Hindlimb muscle (tissue), 1 donor: ENCODE data around the gene ZNF768. TPM values are rescaled to one million over a fixed set of nuclear protein-coding genes. Genes with fewer than 3 reads are reported as not detected.
"Not testable (repeated sequence)": the region's sequence is repeated elsewhere in the genome, so short reads cannot be mapped to it uniquely, and the experiment has no call there.

Experiments
- DNase-seq: peaks from one replicate; pipeline ENCODE4 v3.0.0-alpha.2; 2013
- polyA plus RNA-seq: library from polyadenylated mRNA; unstranded; fragments of 120-200 nt; gene quantifications from one replicate; pipeline ENCODE4 v1.2.1, GENCODE V29; 2013; ENCODE audit not compliant: insufficient read length

The ZNF768 gene
- polyA plus RNA-seq, 1 donor: 31.0 TPM

GRCh38 chr16:30532285-30533145, 6.1 kb upstream of the ZNF768 start:
- no peak for DNase-seq

DNA sequence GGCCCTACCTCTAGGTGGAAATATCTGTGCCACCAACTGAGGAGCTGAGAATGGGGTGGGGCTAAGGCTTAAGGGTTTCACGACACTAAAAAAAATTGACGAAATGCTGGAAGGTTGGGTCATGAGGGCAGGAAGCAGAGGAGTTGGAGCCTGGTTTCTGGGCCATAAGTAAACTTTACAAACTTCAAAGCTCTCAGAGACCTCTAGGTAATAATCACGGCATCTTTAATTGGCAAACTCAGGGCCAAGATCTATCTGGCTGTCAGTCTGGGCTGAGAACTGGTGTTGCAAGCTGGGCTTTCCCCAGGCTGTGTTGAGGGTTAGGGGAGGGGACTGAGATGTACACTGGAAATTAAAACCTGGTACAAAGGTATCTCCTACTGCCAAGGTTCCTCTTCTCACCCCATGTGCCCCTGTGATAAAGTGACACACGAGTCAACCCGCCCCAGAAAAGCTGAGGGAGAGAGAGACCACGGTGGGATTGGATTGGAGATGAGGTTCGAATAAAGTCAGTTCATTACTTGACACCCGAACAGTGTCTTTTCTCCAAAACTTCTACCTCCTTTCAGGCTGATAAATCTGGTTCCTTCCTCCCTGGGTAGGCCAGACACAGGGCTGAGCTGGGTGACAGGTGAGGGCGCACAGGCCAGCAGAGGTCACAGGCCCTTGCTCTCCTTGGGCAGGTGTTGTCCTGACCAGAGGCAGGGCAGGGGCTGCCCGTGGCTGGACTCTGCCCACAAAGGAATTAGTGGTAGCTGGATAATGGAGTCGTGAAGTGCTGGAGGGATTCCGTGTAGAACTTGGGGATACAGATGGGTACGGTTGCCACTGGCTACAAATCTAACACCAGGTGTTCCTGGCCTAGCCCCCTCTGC, 4.0 kb upstream of the ZNF768 start:
- no peak for DNase-seq

DNA sequence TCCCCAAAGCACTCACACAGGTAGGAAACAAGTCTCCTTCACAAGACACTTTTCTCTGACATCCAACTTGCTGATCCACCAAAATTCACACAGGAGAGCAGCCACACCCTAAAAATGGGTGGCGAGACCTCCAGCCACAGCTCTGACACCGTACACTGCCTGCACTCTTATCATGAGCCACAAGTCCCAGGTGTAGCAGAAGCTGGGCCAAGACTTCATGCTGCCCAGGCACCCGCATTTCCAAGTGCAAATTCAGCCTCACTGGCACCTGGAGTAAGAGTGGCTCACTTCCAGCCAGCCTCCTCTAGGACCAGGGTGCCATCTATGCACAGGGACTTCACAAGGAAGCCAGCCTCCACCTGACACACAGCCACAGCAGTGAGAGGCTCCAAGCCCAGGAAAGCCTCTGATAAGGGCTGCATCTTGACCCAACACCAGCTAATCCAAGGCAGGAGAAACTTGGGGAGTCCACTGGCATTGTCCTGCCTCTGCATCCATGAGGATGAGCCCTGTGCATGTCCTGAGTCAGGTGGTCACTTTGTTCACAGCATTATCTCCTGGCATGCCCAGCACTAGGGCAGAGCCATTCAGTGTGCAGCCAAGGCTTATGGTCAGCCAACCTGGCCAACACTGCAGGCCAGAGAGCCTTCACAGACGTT, 2.6 kb upstream of the ZNF768 start:
- no peak for DNase-seq

GRCh38 chr16:30527635-30528178, 1.3 kb upstream of the ZNF768 start:
- DNase-seq: no peak

DNA sequence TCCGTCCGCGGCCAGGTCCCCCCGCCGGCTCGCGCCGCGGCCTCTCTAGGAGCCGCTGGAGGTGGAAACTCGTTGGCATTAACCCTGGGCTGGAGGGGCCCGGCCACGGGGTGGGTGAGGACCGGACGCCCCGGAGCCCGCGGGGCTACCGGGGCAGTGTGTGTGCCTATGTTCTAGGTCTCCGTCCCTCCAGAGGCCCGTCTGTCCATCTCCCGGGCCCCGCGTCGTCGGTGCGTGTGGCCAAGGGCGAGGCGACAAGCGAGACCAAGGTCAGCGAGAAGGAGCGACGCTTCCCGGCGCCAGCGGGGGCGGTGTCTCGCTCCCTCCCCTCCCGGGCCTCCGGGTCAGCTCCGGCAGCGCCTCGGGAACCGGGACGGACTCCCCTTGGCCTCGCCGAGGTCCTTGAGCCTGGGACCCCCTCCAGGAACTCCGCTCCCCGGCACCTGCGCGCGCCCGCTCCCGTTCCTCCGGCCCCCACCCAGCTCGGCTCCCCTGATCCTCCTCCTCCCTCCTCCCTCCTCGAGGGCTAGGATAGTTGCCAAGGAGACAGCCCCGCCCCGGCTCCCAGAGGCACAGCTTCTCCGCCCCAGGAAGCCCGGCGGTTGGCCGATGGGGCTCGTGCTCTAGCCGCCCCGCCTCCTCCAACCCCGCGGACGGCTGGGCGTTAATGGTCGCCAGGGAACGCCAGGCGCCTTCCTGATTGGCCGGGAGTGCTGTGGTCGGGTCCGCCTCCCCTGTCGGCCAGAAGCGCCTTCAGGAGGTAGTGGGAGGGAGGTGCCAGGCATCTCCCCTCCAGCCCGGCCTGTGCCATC, 663 bp upstream of the ZNF768 start:
- peak; percentile 98 for DNase-seq

- DNase-seq: no peak
Observed at GRCh38 chr16:30525844-30526136, 576 bp downstream of the ZNF768 start.

GRCh38 chr16:30524575-30525568, 1.5 kb downstream of the ZNF768 start:
- no peak for DNase-seq

DNA sequence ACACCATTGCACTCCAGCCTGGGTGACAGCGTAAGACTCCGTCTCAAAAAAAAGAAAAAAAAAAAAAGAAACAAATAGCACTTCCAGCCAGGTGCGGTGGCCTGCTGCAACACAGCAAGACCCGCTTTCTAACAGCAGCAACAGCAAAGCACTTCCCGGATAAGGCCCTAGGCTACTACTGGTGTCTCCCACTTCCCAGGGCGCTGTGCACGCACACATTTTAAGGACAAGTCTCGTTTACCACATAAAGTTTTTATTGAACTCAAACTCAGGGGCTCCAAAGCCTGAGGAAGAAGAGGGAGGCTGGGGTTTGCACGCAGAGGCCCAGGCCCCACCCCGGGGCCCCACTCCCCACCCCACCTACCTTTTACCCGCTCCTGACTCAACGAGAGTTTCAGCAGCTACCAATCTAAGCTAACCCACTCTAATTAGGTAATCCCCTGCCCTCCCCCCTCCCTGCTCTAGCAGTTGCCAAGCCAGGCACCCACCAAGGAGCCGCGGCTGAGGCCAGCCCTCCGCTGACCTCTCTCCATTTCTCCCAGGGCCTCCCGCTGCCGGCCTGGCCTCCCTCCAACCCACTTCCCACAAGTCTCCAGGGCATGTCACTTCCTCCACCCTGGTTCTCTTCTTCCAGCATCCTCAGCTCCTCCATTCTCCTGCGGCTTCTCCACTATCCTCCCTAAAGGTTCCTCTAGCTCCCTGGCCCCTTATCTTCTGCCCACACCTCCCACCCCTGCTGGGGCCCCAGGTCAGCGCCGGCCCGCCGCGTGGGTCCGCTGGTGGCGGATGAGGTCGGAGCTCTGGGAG, 2.4 kb downstream of the ZNF768 start:
- DNase-seq: no peak

GRCh38 chr16:30522702-30523463, 3.5 kb downstream of the ZNF768 start:
- not testable (repeated sequence) for DNase-seq

DNA sequence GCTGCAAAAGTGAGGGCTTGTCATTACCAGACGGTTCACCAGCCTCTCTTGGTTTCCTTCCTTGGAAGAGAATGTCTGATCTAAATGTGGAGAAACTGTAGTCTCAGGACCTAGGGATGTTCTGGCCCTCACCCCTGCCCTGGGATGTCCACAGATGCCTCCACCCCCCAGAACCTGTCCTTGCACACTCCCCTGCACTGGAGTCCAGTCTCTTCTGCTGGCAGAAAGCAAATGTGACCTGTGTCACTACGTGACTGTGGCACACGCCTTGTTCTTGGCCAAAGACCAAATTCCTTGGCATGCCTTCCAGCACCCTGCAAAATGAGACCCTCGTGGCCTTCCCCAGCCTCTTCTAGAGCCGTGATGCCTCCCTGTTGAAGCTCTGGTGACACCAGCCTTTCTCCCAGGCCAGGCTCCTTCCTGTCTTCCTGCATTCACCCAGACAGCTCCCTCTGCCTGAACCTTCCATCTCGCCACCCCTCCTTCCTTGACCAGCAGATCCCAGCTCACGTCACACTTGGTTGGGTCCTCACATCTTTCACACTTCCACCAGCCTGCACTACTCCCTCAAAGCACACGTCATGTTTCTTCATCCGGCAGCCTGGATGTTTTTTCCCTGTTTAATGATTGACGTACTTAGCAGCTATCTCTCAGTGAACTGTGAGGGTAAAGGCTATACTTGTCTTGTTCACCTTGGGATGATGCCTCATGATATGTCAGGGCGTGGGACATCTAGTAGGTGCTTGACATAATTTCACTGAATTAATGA, 4.3 kb downstream of the ZNF768 start:
- DNase-seq: no peak

- no peak for DNase-seq
Observed at GRCh38 chr16:30521476-30521872, 4.9 kb downstream of the ZNF768 start.

GRCh38 chr16:30519120-30520049, 7.0 kb downstream of the ZNF768 start:
- DNase-seq: no peak

DNA sequence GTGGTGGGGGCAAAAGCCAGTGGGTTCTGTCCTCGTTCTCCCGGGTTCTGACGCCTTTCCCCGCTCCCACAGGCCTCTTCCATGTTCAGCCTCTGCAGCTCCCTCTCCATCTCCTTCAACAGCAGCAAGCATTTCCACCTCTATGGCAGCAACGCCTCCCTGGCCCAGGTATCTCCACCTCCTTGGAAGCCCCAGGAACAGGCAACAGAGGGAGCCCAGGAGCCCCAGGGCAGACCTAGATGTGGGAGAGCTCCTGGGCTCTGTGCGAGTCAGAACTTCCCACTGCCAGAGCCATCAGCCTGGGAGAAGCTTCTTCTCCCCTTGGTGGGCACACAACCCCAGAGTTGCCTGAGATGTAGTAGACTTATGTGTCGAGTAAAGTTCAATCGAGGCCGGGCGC, 7.8 kb downstream of the ZNF768 start:
- DNase-seq: no peak

DNA sequence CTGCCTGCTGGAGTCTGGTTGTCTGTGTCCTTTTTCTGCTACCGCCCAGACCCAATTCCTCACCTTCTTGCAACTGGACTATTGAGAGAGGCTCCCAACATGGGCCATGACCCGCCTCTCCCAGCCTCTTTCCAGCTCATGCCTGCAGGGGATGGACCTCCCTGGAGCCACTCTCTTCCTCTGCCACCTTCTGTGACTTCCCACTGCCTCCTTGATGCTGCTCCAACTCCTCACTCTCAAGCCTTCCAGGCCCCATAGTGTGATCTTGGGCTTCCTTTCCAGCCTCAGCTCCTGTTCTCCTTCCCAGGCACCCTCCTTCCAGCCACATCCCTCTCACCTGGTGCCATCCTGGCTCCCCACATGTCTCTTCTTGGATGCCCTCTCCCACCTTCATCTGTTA, 11.1 kb downstream of the ZNF768 start:
- no peak for DNase-seq

DNA sequence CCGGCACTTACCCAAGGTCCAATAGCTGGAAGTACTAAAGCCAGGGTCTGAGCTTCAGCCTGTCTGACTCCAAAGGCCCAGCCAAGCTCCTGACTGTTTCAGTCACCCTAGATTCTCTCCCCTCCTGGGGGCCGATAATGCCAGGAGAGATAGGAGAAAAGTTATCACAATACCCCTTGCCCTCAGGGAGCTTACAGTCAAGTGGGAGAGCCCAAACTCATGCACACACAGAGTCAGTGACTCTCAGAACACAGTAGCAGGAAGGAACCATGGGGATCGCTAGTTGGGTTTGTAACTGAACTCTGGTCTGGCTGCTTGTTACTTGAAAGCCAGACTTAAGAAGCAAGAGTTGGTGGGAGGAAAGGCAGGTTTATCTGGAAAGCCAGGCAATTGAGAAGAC, 14.9 kb downstream of the ZNF768 start:
- DNase-seq: no peak

DNA sequence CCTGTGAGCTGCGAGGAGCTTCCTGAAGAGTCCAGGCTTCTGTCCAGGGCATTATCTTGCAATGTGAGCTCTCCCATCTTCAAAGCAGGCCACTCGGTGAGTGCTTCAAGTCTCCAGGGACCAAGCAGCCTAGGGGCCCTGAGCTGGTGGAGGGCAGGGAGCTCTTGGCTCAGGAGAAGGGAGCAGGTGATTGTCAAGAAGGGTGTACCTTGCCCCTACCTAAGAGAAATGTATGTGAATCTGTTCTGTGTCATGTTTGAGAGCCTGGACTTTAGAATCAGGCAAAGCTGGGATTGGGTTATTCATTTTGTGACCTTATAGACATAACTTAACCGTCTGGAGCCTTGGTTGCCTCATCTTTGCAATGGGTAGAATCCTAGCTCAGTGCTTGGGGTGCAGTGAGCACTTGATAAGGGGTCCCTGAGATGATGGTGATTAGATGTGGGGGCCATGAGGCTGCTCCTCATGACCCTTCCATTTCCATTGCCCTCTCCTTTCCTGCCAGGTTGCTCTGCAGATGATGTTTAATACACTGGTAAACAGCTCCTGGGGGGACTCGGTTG, 15.9 kb downstream of the ZNF768 start:
- no peak for DNase-seq
